Subcutaneous adipose tissue (tissue), 4 donors: ENCODE results near the gene TNIP1. TPM values are rescaled to one million over a fixed set of nuclear protein-coding genes. Genes with fewer than 3 reads are reported as not detected.

Experiments
- CTCF ChIP-seq: fragments of 450-650 bp; IDR thresholded peaks from one replicate; pipeline ENCODE4 v1.5.1; 2016; ENCODE audit warnings: low read depth, mild to moderate bottlenecking, control low read depth, antibody characterized with exemption, moderate library complexity
- total RNA-seq, 4 donors: library from RNA; depleted of rRNA; stranded (reverse); fragments of >200 nt; gene quantifications; one replicate each; pipeline ENCODE4 v1.1.0, GENCODE V29; 2016

Gene TNIP1
- total RNA-seq, 4 donors from 2014 or later, result 97.1 to 376 (median 190) TPM

DNA sequence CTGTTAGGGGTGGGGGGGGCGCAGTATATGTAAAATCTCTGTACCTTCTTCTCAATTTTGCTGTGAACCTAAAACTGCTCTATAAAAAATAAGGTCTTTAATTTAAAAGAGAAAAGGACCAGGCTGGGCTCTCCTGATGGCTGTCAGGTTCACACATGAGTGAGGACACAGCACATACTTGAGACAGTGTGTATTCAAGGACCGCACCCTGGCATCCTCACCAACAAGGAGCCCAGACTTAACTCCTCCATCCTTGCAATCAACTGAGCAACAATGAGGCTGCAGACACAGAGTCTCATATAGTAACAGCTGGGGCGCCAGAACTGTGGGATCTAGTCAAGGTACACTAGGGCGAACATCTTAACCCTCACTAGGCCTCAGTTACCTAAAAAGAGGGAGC, 9.8 kb downstream of the TNIP1 start:
- TF ChIP-seq CTCF, result no peak

DNA sequence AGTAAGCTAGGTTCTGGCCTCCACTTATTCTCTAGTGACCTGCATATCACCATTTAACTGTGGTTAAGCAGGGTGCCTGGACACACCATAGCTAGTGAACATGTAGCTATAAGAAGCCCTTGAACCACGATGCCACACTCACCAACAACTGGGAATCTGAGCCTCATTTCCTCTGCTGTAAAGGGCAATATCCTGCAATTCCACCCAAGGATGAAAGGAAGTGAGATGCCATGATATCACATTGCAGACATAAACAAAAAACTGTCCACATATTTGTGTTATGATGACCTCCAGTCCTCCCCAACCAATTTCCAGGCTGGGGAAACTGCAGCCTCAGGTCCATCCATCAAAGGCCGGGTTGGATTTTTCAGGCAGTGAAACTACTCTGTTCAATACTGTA, 10.4 kb downstream of the TNIP1 start:
- no peak for TF ChIP-seq CTCF

DNA sequence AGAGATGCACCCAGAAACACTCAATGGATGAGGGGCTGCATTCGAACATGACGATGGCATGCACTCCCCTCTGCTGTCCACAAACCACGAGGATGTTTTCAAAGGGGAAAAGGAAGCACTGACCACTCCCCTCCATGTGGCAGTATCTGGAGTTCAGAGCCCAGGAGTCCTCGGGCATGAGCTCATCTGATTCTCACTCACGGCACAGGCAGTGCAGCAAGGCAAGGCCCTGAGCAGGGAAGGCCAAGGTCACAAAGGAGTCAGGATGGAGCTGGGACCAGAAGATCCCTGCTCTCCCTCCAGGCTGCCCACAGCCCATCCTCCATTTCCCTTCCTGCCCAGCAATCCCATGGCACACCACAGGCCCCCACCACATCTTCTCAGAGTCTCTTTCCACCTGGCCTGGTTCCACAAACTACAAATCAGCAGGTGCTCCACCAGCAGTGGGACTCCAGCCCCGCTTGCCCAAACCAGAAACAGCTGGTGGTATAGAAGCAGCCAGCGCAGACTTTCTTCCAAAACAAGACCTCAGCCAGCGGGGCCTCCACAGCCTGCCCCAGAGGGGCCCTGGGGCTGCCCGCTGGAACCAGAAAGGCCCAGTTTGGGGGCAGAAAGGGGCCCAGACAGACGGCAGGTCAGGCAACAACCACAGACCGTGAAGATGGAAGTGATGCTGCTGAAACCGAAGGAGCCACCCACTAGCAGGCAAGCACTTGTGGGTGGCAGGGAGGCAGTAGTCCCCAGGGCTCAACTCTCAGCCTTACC, 12.2 kb downstream of the TNIP1 start:
- no peak for TF ChIP-seq CTCF

- TF ChIP-seq CTCF, result no peak
Observed at GRCh38 chr5:151067632-151068432, 13.0 kb downstream of the TNIP1 start.

DNA sequence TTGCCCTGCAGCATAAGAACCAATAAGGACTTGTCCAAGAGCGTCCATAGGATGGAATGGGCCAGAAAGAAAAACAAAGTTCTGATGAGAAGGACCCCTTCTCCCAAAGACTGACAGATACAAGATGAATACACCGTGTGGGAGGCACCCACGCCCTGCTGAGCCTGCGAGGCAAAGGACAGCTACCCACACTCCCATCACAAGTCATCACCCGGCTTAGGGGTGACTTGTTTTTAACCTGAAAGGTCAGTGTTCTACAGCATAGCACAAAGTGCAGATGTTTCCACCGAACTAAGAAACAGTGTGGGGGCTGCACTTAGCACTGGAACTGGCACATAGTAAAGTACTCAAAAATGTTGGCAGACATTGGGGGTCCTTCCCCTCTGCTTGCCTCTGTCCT, 13.9 kb downstream of the TNIP1 start:
- TF ChIP-seq CTCF, result no peak

- no peak for TF ChIP-seq CTCF
Observed at GRCh38 chr5:151065609-151066008, 15.2 kb downstream of the TNIP1 start.

- no peak for TF ChIP-seq CTCF
Observed at GRCh38 chr5:151064916-151065499, 15.8 kb downstream of the TNIP1 start.
